Mesenchymal stem cell (in vitro differentiated cells and primary cell): ENCODE measurements around the gene UPB1.

ENCODE experiments used
- DNase-seq: peaks from one replicate; pipeline ENCODE4 v3.0.0-alpha.2; 2013
- H2AFZ ChIP-seq: one replicate; pipeline ENCODE4 v1.6.1; 2013; ENCODE audit warnings: low read depth, mild to moderate bottlenecking, control low read depth, inconsistent platforms, low read length, moderate library complexity
- H2AK5ac ChIP-seq: 2 replicates; pipeline ENCODE4 v1.6.1; 2013; ENCODE audit warnings: low read length, moderate library complexity, mild to moderate bottlenecking, inconsistent platforms; ENCODE audit not compliant: severe bottlenecking
- H2BK120ac ChIP-seq: one replicate; pipeline ENCODE4 v1.6.1; 2013; ENCODE audit warnings: low read depth, mild to moderate bottlenecking, inconsistent platforms, low read length, moderate library complexity
- H2BK12ac ChIP-seq, 2 experiments: one replicate each; pipeline ENCODE4 v1.6.1; 2013; ENCODE audit warnings: inconsistent platforms in 2 of 2, low read length in 2 of 2, mild to moderate bottlenecking in 2 of 2, moderate library complexity in 2 of 2, control low read depth in 1 of 2
- H2BK15ac ChIP-seq: one replicate; pipeline ENCODE4 v1.6.1; 2013; ENCODE audit warnings: mild to moderate bottlenecking, low read depth, inconsistent platforms; ENCODE audit not compliant: poor library complexity, severe bottlenecking
- H2BK5ac ChIP-seq: 2 replicates; pipeline ENCODE4 v1.6.1; 2013; ENCODE audit warnings: low read depth, mild to moderate bottlenecking, low read length, control low read depth, inconsistent platforms; ENCODE audit not compliant: poor library complexity, severe bottlenecking
- H3K14ac ChIP-seq, 2 experiments: one replicate each; pipeline ENCODE4 v1.6.1; 2013; ENCODE audit warnings: inconsistent platforms in 2 of 2, low read length in 2 of 2, control low read depth in 1 of 2, mild to moderate bottlenecking in 1 of 2, moderate library complexity in 1 of 2
- H3K18ac ChIP-seq, 2 experiments: one replicate each; pipeline ENCODE4 v1.6.1; 2013; ENCODE audit warnings: inconsistent platforms in 2 of 2, low read length in 2 of 2, control low read depth in 1 of 2, low read depth in 1 of 2, mild to moderate bottlenecking in 1 of 2
- H3K23ac ChIP-seq, 2 experiments: one replicate each; pipeline ENCODE4 v1.6.1; 2013; ENCODE audit warnings: inconsistent platforms in 2 of 2, low read length in 2 of 2, mild to moderate bottlenecking in 2 of 2, moderate library complexity in 2 of 2, control low read depth in 1 of 2
- H3K27ac ChIP-seq: 2 replicates; pipeline ENCODE4 v1.5.1; 2013; ENCODE audit warnings: mild to moderate bottlenecking, moderate library complexity, low read length, control low read depth, inconsistent platforms; ENCODE audit not compliant: poor library complexity, severe bottlenecking
- H3K27me3 ChIP-seq, 2 experiments: 2 replicates each; pipeline versions ENCODE4 v1.6.1 to v1.7.0; 2013; ENCODE audit warnings: low read length in 2 of 2, mild to moderate bottlenecking in 2 of 2, moderate library complexity in 2 of 2, control low read depth in 1 of 2, inconsistent platforms in 1 of 2; ENCODE audit not compliant: control insufficient read depth in 1 of 2, insufficient read depth in 1 of 2
- H3K36me3 ChIP-seq, 2 experiments: 2 replicates each; pipeline versions ENCODE4 v1.6.1 to v1.7.0; 2013; ENCODE audit warnings: low read length in 2 of 2, control low read depth in 1 of 2, inconsistent platforms in 1 of 2, low read depth in 1 of 2, mild to moderate bottlenecking in 1 of 2; ENCODE audit not compliant: insufficient read depth in 2 of 2, control insufficient read depth in 1 of 2
- H3K4ac ChIP-seq, 2 experiments: one replicate each; pipeline ENCODE4 v1.6.1; 2013; ENCODE audit warnings: inconsistent platforms in 2 of 2, low read length in 2 of 2, mild to moderate bottlenecking in 2 of 2, moderate library complexity in 2 of 2, control low read depth in 1 of 2, low read depth in 1 of 2
- H3K4me1 ChIP-seq: 2 replicates; pipeline ENCODE4 v1.6.1; 2013; ENCODE audit warnings: low read depth, low read length, control low read depth; ENCODE audit not compliant: control insufficient read depth, insufficient read depth
- H3K4me2 ChIP-seq: 2 replicates; pipeline ENCODE4 v1.6.1; 2013; ENCODE audit warnings: low read length, mild to moderate bottlenecking, inconsistent platforms; ENCODE audit not compliant: poor library complexity, severe bottlenecking
- H3K4me3 ChIP-seq, 2 experiments: 2 replicates each; pipeline versions ENCODE4 v1.5.1 to v1.7.0; 2013; ENCODE audit warnings: low read length in 2 of 2, mild to moderate bottlenecking in 2 of 2, control low read depth in 1 of 2, low read depth in 1 of 2; ENCODE audit not compliant: insufficient read depth in 1 of 2
- H3K79me1 ChIP-seq: replicated peaks from 2 replicates; pipeline ENCODE4 v1.6.1; 2013; ENCODE audit warnings: mild to moderate bottlenecking, control low read depth, low read length, inconsistent platforms; ENCODE audit not compliant: poor library complexity, severe bottlenecking
- H3K9ac ChIP-seq: 2 replicates; pipeline ENCODE4 v1.7.0; 2013; ENCODE audit warnings: mild to moderate bottlenecking, low read length, moderate library complexity
- H3K9me3 ChIP-seq: 2 replicates; pipeline ENCODE4 v1.7.0; 2013; ENCODE audit warnings: mild to moderate bottlenecking, low read length; ENCODE audit not compliant: control insufficient read depth
- H4K8ac ChIP-seq: one replicate; pipeline ENCODE4 v1.6.1; 2013; ENCODE audit warnings: inconsistent platforms, mild to moderate bottlenecking, low read length, moderate library complexity
- H4K91ac ChIP-seq: one replicate; pipeline ENCODE4 v1.6.1; 2013; ENCODE audit warnings: mild to moderate bottlenecking, low read length, inconsistent platforms
- WGBS: methylation state at CpG from one replicate; pipeline ENCODE4 v1.1.7; 2013; ENCODE audit warnings: mixed read lengths; 5-methylcytosine and 5-hydroxymethylcytosine counted together

UPB1 gene

GRCh38 chr22:24543679-24544243 is 48.6 kb downstream of the UPB1 start:
- no peaks in the 10 kb centered on the region for H3K27me3 ChIP-seq
- no peak overlapping the region for H3K23ac ChIP-seq
- H2BK15ac ChIP-seq = no peak overlapping the region
- peak overlapping the region; percentile 4 for H4K91ac ChIP-seq
- H2BK120ac ChIP-seq = no peak overlapping the region
- H3K9me3 ChIP-seq = no peaks in the 10 kb centered on the region
- H3K18ac ChIP-seq = no peak overlapping the region
- H3K79me1 ChIP-seq = peaks cover 51% of the 10 kb centered on the region
- no peak overlapping the region for H2BK12ac ChIP-seq
- no peak overlapping the region for H2BK5ac ChIP-seq
- H3K14ac ChIP-seq = peak overlapping the region in 1 of 2 experiments; percentile 28
- no peak overlapping the region for H3K4ac ChIP-seq
- peaks cover 5% of the 10 kb centered on the region for H3K4me1 ChIP-seq
- H3K4me3 ChIP-seq = no peak overlapping the region
- no peak overlapping the region for H3K9ac ChIP-seq
- no peak overlapping the region for H3K27ac ChIP-seq
- 95% methylated on average over 11 of the region's 11 CpGs for WGBS
- no peak overlapping the region for H4K8ac ChIP-seq
- no peak overlapping the region for H3K4me2 ChIP-seq
- H2AK5ac ChIP-seq = no peak overlapping the region
- no peak for DNase-seq
- H2AFZ ChIP-seq = no peak overlapping the region
- peaks cover 80 to 88% of the 10 kb centered on the region in 2 experiments for H3K36me3 ChIP-seq

- no peak for DNase-seq
- H2BK120ac ChIP-seq = no peak overlapping the region
- no peak overlapping the region for H3K4me3 ChIP-seq
- H2AK5ac ChIP-seq = no peak overlapping the region
- no peak overlapping the region for H2BK12ac ChIP-seq
- peaks cover 64 to 68% of the 10 kb centered on the region in 2 experiments for H3K36me3 ChIP-seq
- no peaks in the 10 kb centered on the region for H3K9me3 ChIP-seq
- no peak overlapping the region for H2BK15ac ChIP-seq
- peaks cover 26% of the 10 kb centered on the region for H3K4me1 ChIP-seq
- H3K79me1 ChIP-seq = peaks cover 52% of the 10 kb centered on the region
- no peak overlapping the region for H2AFZ ChIP-seq
- no peak overlapping the region for H3K4me2 ChIP-seq
- no peak overlapping the region for H2BK5ac ChIP-seq
- H3K9ac ChIP-seq = no peak overlapping the region
- no peak overlapping the region for H4K91ac ChIP-seq
- H3K4ac ChIP-seq = peak overlapping the region in 1 of 2 experiments; percentile 66
- no peak overlapping the region for H3K14ac ChIP-seq
- H4K8ac ChIP-seq = no peak overlapping the region
- no peak overlapping the region for H3K18ac ChIP-seq
- H3K27me3 ChIP-seq = no peaks in the 10 kb centered on the region
- 98% methylated on average over 4 of the region's 4 CpGs for WGBS
- no peak overlapping the region for H3K27ac ChIP-seq
- no peak overlapping the region for H3K23ac ChIP-seq
Observed at GRCh38 chr22:24548812-24549211, 53.7 kb downstream of the UPB1 start.

- Histone ChIP-seq H3K9me3 (no peaks in the 10 kb centered on the region), H3K9ac (peak overlapping the region; percentile 4), H3K23ac (no peak overlapping the region), H2AK5ac (peak overlapping the region; percentile 10), H4K91ac (peak overlapping the region; percentile 48), H3K79me1 (peaks cover 50% of the 10 kb centered on the region), H3K36me3 (peaks cover 49 to 54% of the 10 kb centered on the region in 2 experiments), H3K18ac (no peak overlapping the region), H3K4me2 (no peak overlapping the region), H2BK15ac (no peak overlapping the region), H2BK12ac (no peak overlapping the region), H3K27ac (no peak overlapping the region), H3K4ac (no peak overlapping the region), H3K4me1 (peaks cover 26% of the 10 kb centered on the region), H3K27me3 (no peaks in the 10 kb centered on the region), H4K8ac (no peak overlapping the region), H3K14ac (no peak overlapping the region), H2BK120ac (no peak overlapping the region), H3K4me3 (no peak overlapping the region), H2BK5ac (no peak overlapping the region), H2AFZ (no peak overlapping the region)
- no peak for DNase-seq
- 93% methylated on average over 8 of the region's 8 CpGs for whole genome bisulfite sequencing
Observed at GRCh38 chr22:24550028-24550901, 55.1 kb downstream of the UPB1 start.

GRCh38 chr22:24550902-24551435 is 55.8 kb downstream of the UPB1 start:
- DNase-seq = no peak
- peak overlapping the region; percentile 18 for H4K91ac ChIP-seq
- H3K23ac ChIP-seq = no peak overlapping the region
- H2BK15ac ChIP-seq = no peak overlapping the region
- peak overlapping the region; percentile 4 for H3K9ac ChIP-seq
- no peak overlapping the region for H3K18ac ChIP-seq
- H3K27ac ChIP-seq = no peak overlapping the region
- H2BK120ac ChIP-seq = no peak overlapping the region
- 93% methylated on average over 6 of the region's 6 CpGs for WGBS
- no peaks in the 10 kb centered on the region for H3K27me3 ChIP-seq
- H3K4me1 ChIP-seq = peaks cover 26% of the 10 kb centered on the region
- peak overlapping the region; percentile 61 for H4K8ac ChIP-seq
- no peak overlapping the region for H2BK5ac ChIP-seq
- no peak overlapping the region for H2BK12ac ChIP-seq
- H2AFZ ChIP-seq = no peak overlapping the region
- peaks cover 50% of the 10 kb centered on the region for H3K79me1 ChIP-seq
- no peak overlapping the region for H3K4me2 ChIP-seq
- H2AK5ac ChIP-seq = peak overlapping the region; percentile 10
- no peak overlapping the region for H3K4me3 ChIP-seq
- no peak overlapping the region for H3K14ac ChIP-seq
- H3K36me3 ChIP-seq = peaks cover 49 to 54% of the 10 kb centered on the region in 2 experiments
- H3K4ac ChIP-seq = no peak overlapping the region
- H3K9me3 ChIP-seq = no peaks in the 10 kb centered on the region
